HG02678 (cell line): ENCODE results near the gene LPAR3.
"Not testable (repeated sequence)": the region's sequence is repeated elsewhere in the genome, so short reads cannot be mapped to it uniquely, and the experiment has no call there.

Experiments used
- ATAC-seq: cut with Tn5 transposase; IDR thresholded peaks from one replicate; pipeline ENCODE4 v1.9.1; 2021; ENCODE audit warnings: mild to moderate bottlenecking, moderate library complexity; ENCODE audit not compliant: unreplicated experiment

Gene LPAR3

GRCh38 chr1:84907095-84907827 lies 14.3 kb upstream of the LPAR3 start:
- no peak for ATAC-seq

- not testable (repeated sequence) for ATAC-seq
Measured at GRCh38 chr1:84902727-84903126, 9.7 kb upstream of the LPAR3 start.

GRCh38 chr1:84899969-84900368 lies 7.0 kb upstream of the LPAR3 start:
- ATAC-seq = no peak

GRCh38 chr1:84896279-84896678 lies 3.3 kb upstream of the LPAR3 start:
- ATAC-seq = peak; percentile 45

GRCh38 chr1:84890566-84890965 lies 2.4 kb downstream of the LPAR3 start:
- ATAC-seq = no peak

- ATAC-seq = no peak
Measured at GRCh38 chr1:84889437-84889836, 3.6 kb downstream of the LPAR3 start.

GRCh38 chr1:84888753-84889152 lies 4.3 kb downstream of the LPAR3 start:
- ATAC-seq = no peak

GRCh38 chr1:84887261-84887934 lies 5.6 kb downstream of the LPAR3 start:
- no peak for ATAC-seq

GRCh38 chr1:84885469-84885868 lies 7.5 kb downstream of the LPAR3 start:
- no peak for ATAC-seq

- no peak for ATAC-seq
Measured at GRCh38 chr1:84884671-84885389, 8.2 kb downstream of the LPAR3 start.

GRCh38 chr1:84883286-84883685 lies 9.7 kb downstream of the LPAR3 start:
- no peak for ATAC-seq

- no peak for ATAC-seq
Measured at GRCh38 chr1:84877592-84877991, 15.4 kb downstream of the LPAR3 start.

GRCh38 chr1:84876353-84876752 lies 16.7 kb downstream of the LPAR3 start:
- no peak for ATAC-seq

- no peak for ATAC-seq
Measured at GRCh38 chr1:84873366-84873765, 19.6 kb downstream of the LPAR3 start.

GRCh38 chr1:84872696-84873355 lies 20.2 kb downstream of the LPAR3 start:
- no peak for ATAC-seq

- ATAC-seq = no peak
Measured at GRCh38 chr1:84871181-84871580, 21.8 kb downstream of the LPAR3 start.

- ATAC-seq = no peak
Measured at GRCh38 chr1:84870591-84870990, 22.4 kb downstream of the LPAR3 start.

- ATAC-seq = no peak
Measured at GRCh38 chr1:84869720-84870119, 23.3 kb downstream of the LPAR3 start.

GRCh38 chr1:84862810-84863251 lies 30.2 kb downstream of the LPAR3 start:
- peak; percentile 88 for ATAC-seq

GRCh38 chr1:84861988-84862644 lies 30.9 kb downstream of the LPAR3 start:
- no peak for ATAC-seq

GRCh38 chr1:84861516-84861915 lies 31.5 kb downstream of the LPAR3 start:
- ATAC-seq = no peak
